T-helper 17 cell (primary cell): ENCODE results near the gene CDC25C. TPM values are rescaled to one million over a fixed set of nuclear protein-coding genes. Genes with fewer than 3 reads are reported as not detected.
"Not testable (repeated sequence)": the region's sequence is repeated elsewhere in the genome, so short reads cannot be mapped to it uniquely, and the experiment has no call there.

Experiments
- ATAC-seq: fragments of 150-1000 bp; cut with Tn5 transposase; 2 replicates; pipeline ENCODE4 v1.10.0; 2021; ENCODE audit warnings: mild to moderate bottlenecking, moderate library complexity
- DNase-seq, 3 donors: peaks; one replicate each; pipeline versions ENCODE4 v3.0.0 to v3.0.0-alpha.2; 2020 to 2021
- H3K9me3 ChIP-seq: one replicate; pipeline ENCODE4 v1.7.0; 2013; ENCODE audit warnings: low read length, mild to moderate bottlenecking; ENCODE audit not compliant: control insufficient read depth, poor library complexity, severe bottlenecking
- H3K27ac Mint-ChIP-seq: one replicate; pipeline ENCODE4 v1.8.0; 2022; ENCODE audit warnings: mild to moderate bottlenecking, moderate library complexity, mixed read lengths
- H3K27me3 Mint-ChIP-seq: one replicate; pipeline ENCODE4 v1.8.0; 2022; ENCODE audit warnings: mixed read lengths
- H3K36me3 Mint-ChIP-seq: one replicate; pipeline ENCODE4 v1.8.0; 2022; ENCODE audit warnings: low read depth, mixed read lengths
- H3K4me1 Mint-ChIP-seq: one replicate; pipeline ENCODE4 v1.8.0; 2022; ENCODE audit warnings: mild to moderate bottlenecking, mixed read lengths
- H3K4me3 Mint-ChIP-seq: one replicate; pipeline ENCODE4 v1.8.0; 2022; ENCODE audit warnings: mild to moderate bottlenecking, moderate library complexity, mixed read lengths
- total RNA-seq, 4 donors: library from RNA in 2 of 4; stranded (reverse) in 2 of 4; gene quantifications; one replicate each; pipeline ENCODE4 v1.2.3 and lab custom pipeline; 2022 to 2026

The CDC25C gene
- total RNA-seq, 2 donors from 2014 or later = not detected

DNA sequence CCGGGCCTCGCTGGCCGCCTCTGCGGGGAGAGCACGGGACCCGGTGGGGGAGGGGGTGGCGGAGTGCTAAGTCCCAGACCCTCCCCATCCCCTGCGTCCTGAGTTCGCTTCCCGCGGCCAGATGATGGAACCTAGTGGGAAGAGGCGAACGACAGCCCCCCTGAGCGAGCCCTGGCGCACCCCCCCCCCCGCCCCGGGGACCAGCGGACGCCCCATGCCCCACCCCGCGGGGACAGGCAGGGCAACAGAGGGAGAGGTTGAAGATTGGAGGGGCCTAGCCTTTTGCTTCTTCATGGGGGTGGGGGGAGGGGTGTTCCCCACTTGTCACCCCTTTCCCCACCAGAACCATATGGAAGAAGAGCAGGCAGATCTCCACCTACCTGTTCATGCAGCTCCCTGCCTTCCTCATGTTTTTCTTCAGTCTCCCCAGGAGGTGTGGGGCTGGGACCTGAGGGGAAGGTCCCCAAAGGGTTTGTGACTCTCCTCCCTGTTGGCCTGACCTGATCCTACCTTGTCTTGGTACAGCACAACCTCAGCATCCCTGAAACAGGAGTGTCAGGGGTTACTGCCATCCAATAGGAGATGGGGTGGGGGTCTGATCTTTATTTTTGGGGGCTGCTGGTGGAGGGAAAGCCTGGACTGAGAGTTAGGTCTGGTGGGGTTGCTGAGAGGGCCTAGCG, 6.9 kb upstream of the CDC25C start:
- Mint-ChIP-seq H3K4me1 (peaks cover 23% of the 10 kb centered on the region), H3K36me3 (peaks cover 2% of the 10 kb centered on the region), H3K4me3 (peak overlapping the region; percentile 92), H3K27ac (peak overlapping the region; percentile 97), H3K27me3 (peaks cover 7% of the 10 kb centered on the region)
- H3K9me3 ChIP-seq = no peaks in the 10 kb centered on the region
- no peak for ATAC-seq
- DNase-seq = no peak

GRCh38 chr5:138337685-138338410, 6.2 kb upstream of the CDC25C start, which contains the start of gene FAM53C:
Gene FAM53C, plus strand, starts transcription at chr5:138338266. Its CDS starts 3,070 bp downstream, at chr5:138341336.
- DNase-seq (peak; percentile 80 to 92 (median 82)), ATAC-seq (peak; percentile 88)
- Mint-ChIP-seq H3K4me3 (peak within 1 kb of the TSS; percentile 92), H3K4me1 (peaks cover 23% of the 10 kb centered on the region), H3K36me3 (peaks cover 2% of the 10 kb centered on the region), H3K27me3 (peaks cover 7% of the 10 kb centered on the region), H3K27ac (peak within 1 kb of the TSS; percentile 97)
- H3K9me3 ChIP-seq = no peaks in the 10 kb centered on the region

- ATAC-seq (peak; percentile 38), DNase-seq (peak in 2 of 3 donors; percentile 51 to 61)
- Mint-ChIP-seq H3K27ac (peak overlapping the region; percentile 97), H3K4me1 (peaks cover 24% of the 10 kb centered on the region), H3K4me3 (peak overlapping the region; percentile 92), H3K36me3 (peaks cover 2% of the 10 kb centered on the region), H3K27me3 (peaks cover 7% of the 10 kb centered on the region)
- no peaks in the 10 kb centered on the region for H3K9me3 ChIP-seq
These were observed 5.5 kb upstream of the CDC25C start for GRCh38 chr5:138336952-138337684.

- H3K9me3 ChIP-seq = no peaks in the 10 kb centered on the region
- peaks cover 31% of the 10 kb centered on the region for H3K4me1 Mint-ChIP-seq
- no peak for DNase-seq
- peaks cover 7% of the 10 kb centered on the region for H3K27me3 Mint-ChIP-seq
- H3K36me3 Mint-ChIP-seq = no peaks in the 10 kb centered on the region
- ATAC-seq = no peak
- no peak overlapping the region for H3K4me3 Mint-ChIP-seq
- peak overlapping the region; percentile 27 for H3K27ac Mint-ChIP-seq
These were observed 3.4 kb upstream of the CDC25C start for GRCh38 chr5:138334867-138335447.

GRCh38 chr5:138330813-138331448, 673 bp downstream of the CDC25C start:
- no peak for ATAC-seq
- no peak for DNase-seq
- H3K27me3 Mint-ChIP-seq = peaks cover 7% of the 10 kb centered on the region
- no peaks in the 10 kb centered on the region for H3K9me3 ChIP-seq
- H3K4me3 Mint-ChIP-seq = peak overlapping the region; percentile 96
- H3K4me1 Mint-ChIP-seq = peaks cover 13% of the 10 kb centered on the region
- peak overlapping the region; percentile 88 for H3K27ac Mint-ChIP-seq
- H3K36me3 Mint-ChIP-seq = no peaks in the 10 kb centered on the region

DNA sequence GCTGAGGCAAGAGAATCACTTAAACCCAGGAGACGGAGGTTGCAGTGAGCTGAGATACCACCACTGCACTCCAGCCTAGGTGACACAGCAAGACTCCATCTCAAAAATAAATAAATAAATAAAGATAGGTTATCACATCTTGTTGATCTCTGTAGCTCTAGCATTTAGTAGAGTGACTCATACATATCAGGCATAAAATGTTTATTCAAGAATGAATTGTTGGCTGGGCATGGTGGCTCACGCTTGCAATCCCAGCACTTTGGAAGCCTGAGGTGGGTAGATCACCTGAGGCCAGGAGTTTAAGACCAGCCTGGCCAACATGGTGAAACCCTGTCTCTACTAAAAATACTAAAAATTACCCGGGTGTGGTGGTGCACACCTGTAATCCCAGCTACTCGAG, 13.4 kb downstream of the CDC25C start:
- H3K27me3 Mint-ChIP-seq, H3K9me3 ChIP-seq, DNase-seq, ATAC-seq, H3K36me3 Mint-ChIP-seq, H3K27ac Mint-ChIP-seq, H3K4me3 Mint-ChIP-seq, H3K4me1 Mint-ChIP-seq: not testable (repeated sequence)

DNA sequence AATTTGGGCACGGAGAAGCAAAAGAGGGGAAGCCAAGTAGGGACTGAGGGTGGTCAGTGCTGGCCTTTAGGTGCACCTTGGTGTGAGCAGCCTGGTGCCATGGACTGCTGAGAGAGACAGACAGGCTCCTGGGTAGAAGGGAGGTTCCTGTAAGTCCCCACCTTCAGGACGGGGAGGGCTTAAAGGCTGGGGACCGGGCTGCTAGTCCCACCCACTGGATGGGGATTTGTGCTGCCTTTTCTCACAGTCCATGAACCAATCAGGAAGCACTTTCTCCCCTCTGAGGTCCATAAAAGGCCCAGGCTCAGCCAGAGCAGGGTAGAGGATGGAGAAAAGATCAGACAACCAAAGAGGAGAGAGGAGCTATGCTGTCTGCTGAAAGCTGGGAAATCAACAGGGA, 15.2 kb downstream of the CDC25C start:
- Mint-ChIP-seq H3K4me1 (no peaks in the 10 kb centered on the region), H3K36me3 (no peaks in the 10 kb centered on the region), H3K27ac (no peak overlapping the region), H3K4me3 (no peak overlapping the region), H3K27me3 (no peaks in the 10 kb centered on the region)
- ATAC-seq = no peak
- H3K9me3 ChIP-seq = no peaks in the 10 kb centered on the region
- DNase-seq = no peak

DNA sequence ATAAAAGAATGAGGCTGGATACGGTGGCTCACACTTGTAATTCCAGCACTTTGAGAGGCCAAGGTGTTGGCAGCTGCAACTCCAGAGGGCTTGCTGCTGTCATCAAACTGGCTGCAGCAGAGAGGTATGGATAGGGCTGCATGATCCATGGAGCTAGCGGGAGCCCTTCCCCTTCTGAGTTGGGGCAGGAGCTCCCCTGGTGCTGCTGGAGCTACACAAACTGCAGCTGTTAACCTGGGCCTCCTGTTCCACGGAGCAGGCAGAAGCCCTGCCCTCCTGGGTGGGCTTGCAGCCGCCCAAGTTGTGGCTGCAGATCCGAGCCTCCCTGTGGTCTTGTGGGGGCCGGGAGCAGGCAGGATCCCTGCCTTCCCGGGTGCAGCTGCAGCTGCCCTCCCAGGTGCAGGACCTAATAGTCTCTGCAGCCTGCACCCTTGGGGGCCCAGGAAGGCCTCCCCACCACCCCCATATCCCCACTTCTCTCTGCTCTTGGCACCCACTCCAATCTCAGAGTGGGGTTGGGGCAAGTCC, 15.8 kb downstream of the CDC25C start:
- Mint-ChIP-seq H3K27ac (no peak overlapping the region), H3K27me3 (no peaks in the 10 kb centered on the region), H3K4me3 (no peak overlapping the region), H3K36me3 (no peaks in the 10 kb centered on the region), H3K4me1 (no peaks in the 10 kb centered on the region)
- DNase-seq = no peak
- H3K9me3 ChIP-seq = no peaks in the 10 kb centered on the region
- no peak for ATAC-seq

DNA sequence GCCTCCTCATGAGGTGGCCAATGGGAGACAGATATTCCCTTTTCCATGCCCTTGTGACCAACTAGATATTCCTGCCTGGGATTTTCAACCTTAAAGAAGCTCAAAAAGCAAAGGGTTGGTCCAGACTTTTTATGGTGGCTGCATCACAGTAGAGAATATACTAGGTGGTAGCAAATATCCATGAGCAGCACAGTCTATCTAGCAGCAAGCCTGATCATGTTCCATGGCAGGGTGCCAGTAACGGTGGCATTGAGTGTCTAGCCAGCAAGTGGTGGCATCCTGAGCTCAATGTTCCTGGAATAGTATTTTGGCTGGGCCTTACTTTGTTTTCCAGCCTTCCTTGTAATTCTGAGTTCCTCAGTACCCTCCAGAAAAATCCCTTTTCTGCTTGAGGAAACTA, 25.8 kb downstream of the CDC25C start:
- no peak for DNase-seq
- Mint-ChIP-seq H3K4me3 (no peak overlapping the region), H3K36me3 (no peaks in the 10 kb centered on the region), H3K27me3 (no peaks in the 10 kb centered on the region), H3K27ac (no peak overlapping the region), H3K4me1 (peaks cover 6% of the 10 kb centered on the region)
- H3K9me3 ChIP-seq = no peaks in the 10 kb centered on the region
- ATAC-seq = no peak

GRCh38 chr5:138303372-138303771, 28.2 kb downstream of the CDC25C start:
- Mint-ChIP-seq H3K4me1 (peaks cover 6% of the 10 kb centered on the region), H3K36me3 (no peaks in the 10 kb centered on the region), H3K27ac (no peak overlapping the region), H3K4me3 (no peak overlapping the region), H3K27me3 (no peaks in the 10 kb centered on the region)
- no peaks in the 10 kb centered on the region for H3K9me3 ChIP-seq
- no peak for DNase-seq
- no peak for ATAC-seq

DNA sequence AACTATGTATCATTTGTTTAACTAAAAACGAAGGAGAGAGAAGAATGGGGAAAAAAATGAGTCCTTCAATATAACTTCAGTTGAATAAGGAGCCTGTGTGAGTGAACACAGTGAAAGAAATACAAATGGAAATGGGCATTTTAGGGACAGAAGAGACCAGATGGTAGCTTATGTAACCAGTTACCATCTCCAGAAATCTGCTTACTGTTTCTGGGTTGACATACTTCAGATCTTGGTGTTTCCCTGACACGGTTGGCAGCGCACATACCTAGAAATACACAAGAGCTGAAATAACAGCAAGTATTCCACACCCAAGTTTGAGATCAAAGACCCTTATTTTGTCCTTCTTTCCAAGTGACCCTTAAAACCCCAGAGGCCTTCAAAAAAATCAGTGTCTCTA, 42.3 kb downstream of the CDC25C start:
- Mint-ChIP-seq H3K27me3 (no peaks in the 10 kb centered on the region), H3K36me3 (no peaks in the 10 kb centered on the region), H3K27ac (no peak overlapping the region), H3K4me1 (peaks cover 2% of the 10 kb centered on the region), H3K4me3 (no peak overlapping the region)
- DNase-seq = no peak
- H3K9me3 ChIP-seq = no peaks in the 10 kb centered on the region
- ATAC-seq = no peak

DNA sequence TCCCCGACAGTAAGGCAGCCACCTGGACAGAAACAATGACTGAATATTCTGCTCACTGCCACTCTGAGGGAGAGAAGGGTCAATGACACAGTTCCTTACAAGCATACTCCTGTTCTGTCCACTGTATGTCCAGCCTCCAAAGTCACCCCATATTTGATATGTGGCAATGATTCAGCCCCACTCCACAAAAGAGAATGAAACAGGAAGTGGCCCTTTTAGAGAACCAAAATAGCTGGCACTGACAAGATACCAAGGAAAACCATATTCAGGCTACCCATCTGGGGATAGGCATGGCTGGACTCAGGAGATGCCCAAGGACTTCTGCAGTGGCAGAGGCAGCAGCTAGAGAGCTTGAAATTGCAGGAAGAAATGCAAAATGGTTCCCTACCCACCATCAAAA, 44.4 kb downstream of the CDC25C start:
- DNase-seq = no peak
- Mint-ChIP-seq H3K4me1 (peaks cover 2% of the 10 kb centered on the region), H3K27me3 (no peaks in the 10 kb centered on the region), H3K27ac (no peak overlapping the region), H3K4me3 (no peak overlapping the region), H3K36me3 (no peaks in the 10 kb centered on the region)
- no peaks in the 10 kb centered on the region for H3K9me3 ChIP-seq
- no peak for ATAC-seq
